GM21367 (cell line): Measurements from ENCODE around the gene COX8C.
"Not testable (repeated sequence)": the region's sequence is repeated elsewhere in the genome, so short reads cannot be mapped to it uniquely, and the experiment has no call there.

Experiments used
- ATAC-seq: cut with Tn5 transposase; IDR thresholded peaks from one replicate; pipeline ENCODE4 v1.9.1; 2021; ENCODE audit not compliant: unreplicated experiment

The COX8C gene

DNA sequence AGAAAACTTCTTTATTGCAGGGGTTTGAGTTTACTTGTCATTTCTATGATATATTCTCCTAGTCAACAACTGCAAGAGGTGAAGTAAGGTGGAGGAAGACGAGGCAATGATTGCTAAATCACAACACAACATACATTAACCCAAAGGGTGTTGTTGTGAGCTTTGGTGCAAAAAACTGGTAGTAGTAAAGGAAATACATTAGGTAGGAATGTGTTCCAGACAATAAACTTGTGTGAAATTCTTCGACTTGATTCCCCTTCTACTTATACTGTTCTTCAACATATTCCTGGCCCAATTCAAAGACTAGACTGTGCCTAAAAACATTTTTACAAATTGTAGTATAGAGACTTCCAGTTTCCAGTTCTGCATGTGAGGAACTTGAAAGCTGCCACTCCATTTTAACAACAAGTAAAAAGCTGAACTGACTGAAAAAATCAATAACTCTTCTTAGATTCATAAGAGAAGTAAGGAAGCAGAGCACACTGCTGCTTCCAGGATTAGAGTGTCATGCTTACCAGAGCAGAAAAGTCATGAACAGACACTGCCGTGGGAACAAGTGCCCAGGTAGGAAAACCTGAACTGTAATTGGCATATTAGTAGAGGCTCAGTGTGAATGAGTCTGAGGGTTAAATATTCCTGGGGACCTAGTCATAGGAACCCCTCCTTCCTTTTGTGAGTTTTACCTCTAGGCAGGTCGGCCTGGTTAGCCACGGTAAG lies 22.2 kb downstream of the COX8C start:
- peak; percentile 6 for ATAC-seq

- ATAC-seq = peak; percentile 90
Observed at GRCh38 chr14:93369713-93370266, 22.8 kb downstream of the COX8C start.

DNA sequence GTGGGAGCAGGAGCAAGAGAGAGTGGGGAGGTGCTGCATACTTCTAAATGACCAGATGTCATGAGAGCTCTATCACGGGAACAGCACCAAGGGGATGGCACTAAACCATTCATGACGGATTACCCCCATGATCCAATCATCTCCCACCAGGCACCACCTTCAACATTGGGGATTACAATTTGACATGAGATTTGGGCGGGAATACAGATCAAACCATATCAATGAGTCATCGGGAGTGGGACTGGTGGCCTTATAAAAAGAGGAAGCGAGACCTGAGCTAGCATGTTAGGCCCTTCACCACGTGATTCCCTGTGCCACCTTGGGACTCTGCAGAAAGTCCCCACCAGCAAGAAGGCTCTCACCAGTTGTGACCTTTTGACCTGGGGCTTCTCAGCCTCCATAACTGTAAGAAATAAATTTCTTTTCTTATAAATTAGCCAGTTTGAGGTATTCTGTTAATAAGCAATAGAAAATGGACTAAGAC lies 28.7 kb downstream of the COX8C start:
- peak; percentile 92 for ATAC-seq

GRCh38 chr14:93379831-93380230 lies 32.8 kb downstream of the COX8C start:
- ATAC-seq = no peak

GRCh38 chr14:93381644-93382043 lies 34.7 kb downstream of the COX8C start:
- ATAC-seq = no peak

DNA sequence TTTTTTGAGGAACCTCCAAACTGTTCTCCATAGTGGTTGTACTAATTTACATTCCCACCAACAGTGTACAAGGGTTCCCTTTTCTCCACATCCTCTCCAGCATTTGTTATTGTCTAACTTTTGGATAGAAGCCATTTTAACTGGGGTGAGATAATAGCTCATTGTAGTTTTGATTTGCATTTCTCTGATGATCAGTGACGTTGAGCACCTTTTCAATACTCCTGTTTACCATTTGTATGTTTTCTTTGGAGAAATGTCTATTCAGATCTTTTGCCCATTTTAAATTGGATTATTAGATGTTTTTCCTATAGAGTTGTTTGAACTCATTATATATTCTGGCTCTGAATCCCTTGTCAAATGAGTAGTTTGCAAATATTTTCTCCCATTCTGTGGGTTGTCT lies 37.3 kb downstream of the COX8C start:
- not testable (repeated sequence) for ATAC-seq

GRCh38 chr14:93395231-93395630 lies 48.2 kb downstream of the COX8C start:
- no peak for ATAC-seq

- ATAC-seq = no peak
Observed at GRCh38 chr14:93396456-93396855, 49.5 kb downstream of the COX8C start.
